Activated B cell treated with CpG ODN at 0.5 μM for 24 hours (primary cell): ENCODE results near the gene GTF2F1. TPM values are rescaled to one million over a fixed set of nuclear protein-coding genes. Genes with fewer than 3 reads are reported as not detected.

Experiments used
- ATAC-seq: fragments of 200-7000 bp; cut with Tn5 transposase; one replicate; pipeline ENCODE4 v1.10.0; 2021; ENCODE audit warnings: low read depth, mild to moderate bottlenecking, moderate library complexity
- CTCF ChIA-PET: fragments of 350-600 bp; sonication (Branson Sonifier 250); formaldehyde crosslinking; loops from one replicate; lab custom pipeline; 2021; ENCODE audit warnings: antibody characterized with exemption; lab: Charles Lee
- POLR2A ChIA-PET: fragments of 350-600 bp; sonication (Branson Sonifier 250); formaldehyde crosslinking; loops from one replicate; lab custom pipeline; 2021; ENCODE audit warnings: antibody characterized with exemption; lab: Charles Lee
- DNase-seq: peaks from one replicate; pipeline ENCODE4 v3.0.0; 2022
- H3K27ac Mint-ChIP-seq: one replicate; pipeline ENCODE4 v1.8.0; 2020; ENCODE audit warnings: mixed read lengths
- H3K27me3 Mint-ChIP-seq: one replicate; pipeline ENCODE4 v1.8.0; 2021; ENCODE audit warnings: mixed read lengths
- H3K36me3 Mint-ChIP-seq: one replicate; pipeline ENCODE4 v1.8.0; 2021; ENCODE audit warnings: low read depth, mixed read lengths
- H3K4me1 Mint-ChIP-seq: one replicate; pipeline ENCODE4 v1.8.0; 2021; ENCODE audit warnings: mixed read lengths
- H3K4me3 Mint-ChIP-seq: one replicate; pipeline ENCODE4 v1.8.0; 2020; ENCODE audit warnings: mild to moderate bottlenecking, mixed read lengths
- H3K9me3 Mint-ChIP-seq: one replicate; pipeline ENCODE4 v1.8.0; 2020; ENCODE audit warnings: mixed read lengths
- CTCF ChIP-seq: fragments of 200-600 bp; IDR thresholded peaks from one replicate; pipeline ENCODE4 v1.8.0; 2022; ENCODE audit warnings: antibody characterized with exemption, mild to moderate bottlenecking
- intact Hi-C: fragments of 100-400 bp; cut with micrococcal nuclease; formaldehyde crosslinking; loops from one replicate; pipeline ENCODE4 v1.15.1; 2024
- total RNA-seq: library from RNA; stranded (reverse); gene quantifications from 2 replicates; pipeline ENCODE4 v1.2.3, GENCODE V29; 2022

Gene GTF2F1
- total RNA-seq, 1 donor from 2014 or later: 67.6 TPM

DNA sequence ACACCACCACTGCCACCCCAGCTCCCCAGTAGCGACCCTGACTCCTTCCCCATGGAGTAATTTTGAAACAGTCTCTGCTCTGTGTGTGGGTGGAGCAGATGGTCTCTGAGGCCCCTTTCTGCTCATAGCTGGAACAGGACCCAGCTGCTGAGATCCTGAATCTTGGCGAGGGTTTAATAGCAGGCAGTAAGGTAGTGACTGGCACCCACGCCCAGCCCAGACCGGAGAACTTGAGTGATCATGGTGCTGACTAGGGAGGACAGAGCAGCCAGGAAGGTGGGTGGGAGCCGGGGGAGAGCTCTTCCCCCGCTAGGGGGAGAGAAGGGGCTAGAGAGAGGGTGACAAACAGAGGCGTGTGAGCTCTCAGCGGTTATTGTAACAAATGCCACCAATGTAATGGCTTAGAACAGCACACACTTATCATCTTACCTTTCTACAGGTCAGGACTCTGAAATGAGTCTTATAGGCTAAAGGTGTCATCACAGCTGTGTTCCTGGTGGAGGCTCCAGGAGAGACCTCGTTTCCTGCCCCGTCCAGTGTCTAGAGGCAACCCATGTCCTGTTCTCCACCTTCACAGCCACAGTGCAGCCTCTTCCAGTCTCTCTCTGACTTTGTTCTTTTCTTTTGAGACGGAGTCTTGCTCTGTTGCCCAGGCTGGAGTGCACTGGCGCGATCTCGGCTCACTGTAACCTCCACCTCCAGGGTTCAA is 52.3 kb downstream of the GTF2F1 start:
- CTCF ChIA-PET: no interaction called here
- Mint-ChIP-seq H3K4me1 (peaks cover 5% of the 10 kb centered on the region), H3K9me3 (no peaks in the 10 kb centered on the region), H3K27me3 (no peaks in the 10 kb centered on the region), H3K4me3 (no peak overlapping the region), H3K36me3 (no peaks in the 10 kb centered on the region), H3K27ac (no peak overlapping the region)
- POLR2A ChIA-PET: no interaction called here
- DNase-seq (no peak), ATAC-seq (no peak)
- intact Hi-C loops: no loop called here
- TF ChIP-seq CTCF: no peak

- Mint-ChIP-seq H3K27ac (no peak overlapping the region), H3K9me3 (no peaks in the 10 kb centered on the region), H3K27me3 (no peaks in the 10 kb centered on the region), H3K4me1 (no peaks in the 10 kb centered on the region), H3K4me3 (no peak overlapping the region), H3K36me3 (no peaks in the 10 kb centered on the region)
- no peak for TF ChIP-seq CTCF
- no peak for ATAC-seq
- POLR2A ChIA-PET: no interaction called here
- intact Hi-C loops: no loop called here
- no peak for DNase-seq
- CTCF ChIA-PET: no interaction called here
Observed at GRCh38 chr19:6334490-6335285, 58.3 kb downstream of the GTF2F1 start.

GRCh38 chr19:6333439-6333838 is 59.5 kb downstream of the GTF2F1 start, which contains the start of gene ACER1:
Gene ACER1 (minus strand): TSS chr19:6333612. CDS start chr19:6333551, 61 bp downstream.
- no peaks in the 10 kb centered on the region for H3K36me3 Mint-ChIP-seq
- no peaks in the 10 kb centered on the region for H3K4me1 Mint-ChIP-seq
- H3K9me3 Mint-ChIP-seq: no peaks in the 10 kb centered on the region
- no peak within 1 kb of the TSS for H3K27ac Mint-ChIP-seq
- CTCF ChIA-PET: no interaction called here
- no peak within 1 kb of the TSS for H3K4me3 Mint-ChIP-seq
- POLR2A ChIA-PET: no interaction called here
- TF ChIP-seq CTCF: no peak
- intact Hi-C loops: no loop called here
- DNase-seq: no peak
- no peaks in the 10 kb centered on the region for H3K27me3 Mint-ChIP-seq
- ATAC-seq: no peak

Other genes starting within 250 kb of the GTF2F1 start
- gene MLLT1, start 113.2 kb downstream of the GTF2F1 start, total RNA-seq: 39.0 and 41.3 TPM in 2 replicates
- gene ACER1, start 59.6 kb downstream of the GTF2F1 start, total RNA-seq: not detected in 2 replicates
- gene CLPP, start 31.6 kb downstream of the GTF2F1 start, total RNA-seq: 60.6 and 68.2 TPM in 2 replicates
- gene ALKBH7, start 20.4 kb downstream of the GTF2F1 start, total RNA-seq: 48.4 and 52.9 TPM in 2 replicates
- gene PSPN, start 17.2 kb downstream of the GTF2F1 start, total RNA-seq: 2.1 and 2.4 TPM in 2 replicates
- 251 and 281 TPM in 2 replicates for gene KHSRP, start 31.6 kb upstream of the GTF2F1 start, total RNA-seq
- gene SLC25A41, start 40.6 kb upstream of the GTF2F1 start, total RNA-seq: 0.40 and 0.69 TPM in 2 replicates
- gene SLC25A23, start 66.6 kb upstream of the GTF2F1 start, total RNA-seq: 50.1 and 50.4 TPM in 2 replicates
- gene CRB3, start 71.1 kb upstream of the GTF2F1 start, total RNA-seq: 8.4 and 8.6 TPM in 2 replicates
- 90.0 and 95.1 TPM in 2 replicates for gene DENND1C, start 88.6 kb upstream of the GTF2F1 start, total RNA-seq
- gene TUBB4A, start 109.1 kb upstream of the GTF2F1 start, total RNA-seq: 13.2 and 16.8 TPM in 2 replicates
- gene TNFSF9, start 137.9 kb upstream of the GTF2F1 start, total RNA-seq: 6.0 and 7.1 TPM in 2 replicates
- 29.3 and 29.7 TPM in 2 replicates for gene CD70, start 198.0 kb upstream of the GTF2F1 start, total RNA-seq